Parathyroid adenoma (tissue), 2 donors: ENCODE data around the gene PHYKPL.

Experiments used
- H2AFZ ChIP-seq: fragments of 300-600 bp; sonication (generic); one replicate; pipeline ENCODE4 v1.7.0; 2017; ENCODE audit warnings: antibody characterized with exemption, mild to moderate bottlenecking
- H3K27ac ChIP-seq: fragments of 300-600 bp; sonication (generic); one replicate; pipeline ENCODE4 v1.7.0; 2017
- H3K27me3 ChIP-seq: fragments of 300-600 bp; sonication (generic); one replicate; pipeline ENCODE4 v1.7.0; 2017; ENCODE audit warnings: low read length; ENCODE audit not compliant: control insufficient read depth, insufficient read depth
- H3K36me3 ChIP-seq: fragments of 300-600 bp; sonication (generic); one replicate; pipeline ENCODE4 v1.7.0; 2017; ENCODE audit warnings: low read length; ENCODE audit not compliant: control insufficient read depth, insufficient read depth
- H3K4me1 ChIP-seq: fragments of 300-600 bp; sonication (generic); one replicate; pipeline ENCODE4 v1.7.0; 2017; ENCODE audit warnings: control low read depth
- H3K4me2 ChIP-seq: fragments of 300-600 bp; sonication (generic); one replicate; pipeline ENCODE4 v1.7.0; 2017; ENCODE audit warnings: low read length
- H3K4me3 ChIP-seq: fragments of 300-600 bp; sonication (generic); one replicate; pipeline ENCODE4 v1.7.0; 2017; ENCODE audit warnings: low read depth, low read length
- H3K79me2 ChIP-seq: fragments of 300-600 bp; sonication (generic); one replicate; pipeline ENCODE4 v1.7.0; 2017; ENCODE audit warnings: control low read depth
- H3K9ac ChIP-seq: fragments of 300-600 bp; sonication (generic); one replicate; pipeline ENCODE4 v1.7.0; 2017; ENCODE audit warnings: mild to moderate bottlenecking
- H3K9me3 ChIP-seq: fragments of 300-600 bp; sonication (generic); one replicate; pipeline ENCODE4 v1.7.0; 2017; ENCODE audit warnings: low read length; ENCODE audit not compliant: control insufficient read depth
- TF ChIP-seq, protein P1 (sequence below): fragments of 300-600 bp; sonication (generic); IDR thresholded peaks from one replicate; pipeline ENCODE4 v1.7.0; 2017; ENCODE audit warnings: antibody characterized with exemption, mild to moderate bottlenecking
- donor health status: primary hyperparathyroidism.

PHYKPL gene

DNA sequence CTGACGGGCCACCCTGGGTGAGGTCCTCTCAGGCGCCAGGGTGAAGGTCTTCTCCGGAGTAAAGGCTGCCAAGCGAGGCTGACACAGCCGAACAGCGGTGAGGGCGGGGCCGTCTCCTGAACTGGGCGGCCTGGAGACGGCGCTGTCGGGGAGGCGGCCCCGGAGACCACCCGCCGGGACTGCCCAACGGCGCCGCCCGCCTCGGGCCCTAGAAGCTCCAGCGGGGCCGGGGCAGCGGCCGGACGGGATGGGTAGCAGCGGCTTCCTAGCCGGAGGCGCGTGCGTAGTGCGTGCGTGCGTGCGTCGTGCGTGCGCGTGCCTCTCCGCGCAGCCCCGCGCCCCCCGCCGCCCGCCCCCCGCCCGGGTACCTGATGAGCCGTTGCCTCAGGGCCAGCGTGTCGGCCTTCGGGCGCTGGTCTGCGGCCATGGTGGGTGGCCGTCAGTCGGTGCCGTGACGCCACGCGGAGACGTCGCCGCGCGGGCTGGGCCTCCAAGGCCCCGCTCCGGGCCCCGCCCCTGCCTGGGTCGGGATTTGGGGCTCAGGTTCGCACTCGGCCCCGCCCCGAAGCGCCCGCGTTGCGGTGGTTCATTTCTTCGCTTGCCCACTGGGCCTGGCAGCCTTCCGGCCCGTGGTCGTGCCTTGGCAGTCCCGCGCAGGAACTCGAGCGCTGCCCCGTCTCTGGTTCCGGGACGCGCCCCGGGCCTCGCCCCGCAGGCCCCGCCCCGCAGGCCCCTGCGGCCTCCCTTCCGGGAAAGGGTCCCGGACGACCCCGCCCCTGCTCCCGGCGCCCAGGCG is at the start of gene PHYKPL:
TSS of gene PHYKPL (minus strand) at position 679 of the 796 bp plus-strand sequence. CDS start at position 427, 252 bp downstream.
- Histone ChIP-seq H3K4me2 (peak within 1 kb of the TSS; percentile 72), H3K4me1 (peaks cover 7% of the 10 kb centered on the region)

DNA sequence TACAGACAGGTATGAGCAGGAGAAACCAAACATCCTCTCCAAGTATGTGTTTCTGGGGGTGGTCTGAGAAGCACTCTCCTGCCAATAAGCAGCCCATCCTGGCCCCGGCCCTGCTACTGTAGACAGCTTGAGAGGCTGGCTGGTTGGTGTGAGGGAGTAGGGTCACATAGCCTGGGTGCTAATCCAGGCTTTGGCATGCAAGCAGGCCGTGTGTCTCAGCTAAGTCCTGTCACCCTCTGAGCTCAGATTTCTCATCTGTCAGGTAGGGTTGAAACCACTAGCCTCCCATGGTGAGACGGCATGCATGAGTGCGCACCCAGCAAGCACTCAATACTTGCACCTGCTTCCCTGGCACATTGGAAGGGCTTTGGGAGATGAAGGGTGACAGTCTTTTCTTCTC is 49.8 kb upstream of the PHYKPL start:
- Histone ChIP-seq H3K36me3 (no peaks in the 10 kb centered on the region), H3K27me3 (no peaks in the 10 kb centered on the region), H3K4me3 (no peak overlapping the region), H3K79me2 (no peaks in the 10 kb centered on the region), H3K9ac (no peak overlapping the region), H3K27ac (no peak overlapping the region), H3K9me3 (no peaks in the 10 kb centered on the region), H3K4me1 (no peaks in the 10 kb centered on the region), H3K4me2 (no peak overlapping the region), H2AFZ (no peak overlapping the region)
- TF ChIP-seq, protein P1, sequence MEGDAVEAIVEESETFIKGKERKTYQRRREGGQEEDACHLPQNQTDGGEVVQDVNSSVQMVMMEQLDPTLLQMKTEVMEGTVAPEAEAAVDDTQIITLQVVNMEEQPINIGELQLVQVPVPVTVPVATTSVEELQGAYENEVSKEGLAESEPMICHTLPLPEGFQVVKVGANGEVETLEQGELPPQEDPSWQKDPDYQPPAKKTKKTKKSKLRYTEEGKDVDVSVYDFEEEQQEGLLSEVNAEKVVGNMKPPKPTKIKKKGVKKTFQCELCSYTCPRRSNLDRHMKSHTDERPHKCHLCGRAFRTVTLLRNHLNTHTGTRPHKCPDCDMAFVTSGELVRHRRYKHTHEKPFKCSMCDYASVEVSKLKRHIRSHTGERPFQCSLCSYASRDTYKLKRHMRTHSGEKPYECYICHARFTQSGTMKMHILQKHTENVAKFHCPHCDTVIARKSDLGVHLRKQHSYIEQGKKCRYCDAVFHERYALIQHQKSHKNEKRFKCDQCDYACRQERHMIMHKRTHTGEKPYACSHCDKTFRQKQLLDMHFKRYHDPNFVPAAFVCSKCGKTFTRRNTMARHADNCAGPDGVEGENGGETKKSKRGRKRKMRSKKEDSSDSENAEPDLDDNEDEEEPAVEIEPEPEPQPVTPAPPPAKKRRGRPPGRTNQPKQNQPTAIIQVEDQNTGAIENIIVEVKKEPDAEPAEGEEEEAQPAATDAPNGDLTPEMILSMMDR, result no peak

More for the DNA sequence above, at the start of gene PHYKPL:
- TF ChIP-seq, protein P1, result no peak
- H3K9me3 ChIP-seq, result no peaks in the 10 kb centered on the region
- H3K27me3 ChIP-seq, result no peaks in the 10 kb centered on the region
- H2AFZ ChIP-seq, result peak within 1 kb of the TSS; percentile 99
- no peaks in the 10 kb centered on the region for H3K79me2 ChIP-seq
- peak within 1 kb of the TSS; percentile 63 for H3K9ac ChIP-seq
- H3K4me3 ChIP-seq, result peak within 1 kb of the TSS; percentile 68
- peak within 1 kb of the TSS; percentile 74 for H3K27ac ChIP-seq
- no peaks in the 10 kb centered on the region for H3K36me3 ChIP-seq

DNA sequence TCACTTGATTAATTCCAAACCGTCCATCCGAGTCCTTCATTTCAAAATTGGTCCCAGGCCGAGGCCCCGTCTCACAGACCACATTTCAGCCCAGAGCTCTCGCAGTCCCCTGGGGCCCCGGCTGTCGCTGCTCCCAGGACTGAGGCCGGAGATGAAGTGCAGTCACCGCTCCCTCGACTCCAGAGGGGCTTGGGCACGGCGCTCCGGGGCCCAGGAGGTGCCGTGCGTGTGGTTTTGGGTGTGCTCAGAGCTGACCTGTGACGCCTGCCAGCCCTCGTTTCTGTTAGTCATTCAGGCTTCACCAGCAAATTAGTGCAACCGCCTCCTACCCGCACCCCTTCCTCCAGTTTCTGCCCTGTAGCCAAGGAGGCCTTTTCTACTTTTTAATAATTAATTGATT is 48.7 kb upstream of the PHYKPL start:
- H3K4me3 ChIP-seq, result no peak overlapping the region
- no peak overlapping the region for H2AFZ ChIP-seq
- no peak overlapping the region for H3K9ac ChIP-seq
- H3K36me3 ChIP-seq, result no peaks in the 10 kb centered on the region
- H3K4me2 ChIP-seq, result no peak overlapping the region
- no peaks in the 10 kb centered on the region for H3K79me2 ChIP-seq
- TF ChIP-seq, protein P1, result no peak
- H3K9me3 ChIP-seq, result no peaks in the 10 kb centered on the region
- no peaks in the 10 kb centered on the region for H3K27me3 ChIP-seq
- no peak overlapping the region for H3K27ac ChIP-seq
- no peaks in the 10 kb centered on the region for H3K4me1 ChIP-seq

- H2AFZ ChIP-seq, result no peak overlapping the region
- no peak overlapping the region for H3K4me3 ChIP-seq
- no peaks in the 10 kb centered on the region for H3K9me3 ChIP-seq
- no peak overlapping the region for H3K27ac ChIP-seq
- H3K9ac ChIP-seq, result no peak overlapping the region
- H3K4me2 ChIP-seq, result no peak overlapping the region
- H3K27me3 ChIP-seq, result no peaks in the 10 kb centered on the region
- TF ChIP-seq, protein P1, result no peak
- H3K79me2 ChIP-seq, result no peaks in the 10 kb centered on the region
- H3K4me1 ChIP-seq, result no peaks in the 10 kb centered on the region
- no peaks in the 10 kb centered on the region for H3K36me3 ChIP-seq
These were observed 48.0 kb upstream of the PHYKPL start for GRCh38 chr5:178280631-178281030.
